Stimulated activated CD8-positive, alpha-beta memory T cell treated with anti-CD3 and anti-CD28 coated beads, Interleukin-15, amount 100 ng/mL, for 48 hours (primary cell): Measurements from ENCODE around the gene GRPR.

Experiments
- DNase-seq, 2 donors: peaks; one replicate each; pipeline ENCODE4 v3.0.0-alpha.2; 2020; ENCODE audit warnings: low read depth in 2 of 2

The GRPR gene

DNA sequence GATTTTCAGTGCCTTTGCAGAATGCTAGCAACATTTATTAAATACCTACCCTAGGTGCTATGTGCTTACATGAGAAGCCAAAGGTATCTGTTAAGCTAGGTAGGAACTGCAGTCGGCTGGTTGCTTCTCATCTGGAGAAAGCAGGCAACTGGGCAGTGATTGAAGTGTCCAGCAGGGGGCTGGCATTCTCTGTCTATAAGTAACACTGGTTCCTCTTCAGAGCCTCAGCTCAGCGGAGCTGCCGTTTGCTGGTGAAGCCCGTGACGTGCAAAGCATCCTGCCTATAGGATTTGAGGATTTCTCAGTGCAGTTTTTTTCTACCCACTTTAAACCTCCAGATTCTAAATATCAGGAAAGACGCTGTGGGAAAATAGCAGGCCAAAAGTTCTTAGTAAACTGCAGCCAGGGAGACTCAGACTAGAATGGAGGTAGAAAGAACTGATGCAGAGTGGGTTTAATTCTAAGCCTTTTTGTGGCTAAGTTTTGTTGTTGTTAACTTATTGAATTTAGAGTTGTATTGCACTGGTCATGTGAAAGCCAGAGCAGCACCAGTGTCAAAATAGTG, at the start of gene GRPR:
GRPR (plus strand) TSS at position 344 of the 565 bp plus-strand sequence. CDS start 389 bp downstream, outside the sequence.
- peak; percentile 20 to 49 for DNase-seq

DNA sequence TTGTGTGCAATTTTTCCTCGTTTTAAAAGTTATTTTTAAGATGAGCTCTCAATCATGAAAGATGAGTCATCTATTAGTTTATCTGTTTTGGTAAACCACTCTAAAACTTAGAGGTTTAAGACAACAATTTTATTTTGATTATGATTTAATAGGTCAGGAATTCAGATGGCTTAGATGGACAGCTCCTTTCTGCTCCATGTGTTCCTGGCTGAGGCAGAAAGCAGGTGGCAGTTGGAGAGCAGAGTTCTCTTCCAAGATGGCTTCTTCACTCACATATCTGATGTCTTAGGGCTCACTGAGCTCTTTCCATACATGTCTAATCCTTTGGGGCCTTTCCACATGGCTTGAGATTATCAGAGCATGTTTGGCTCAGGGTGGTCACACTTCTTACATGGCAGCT, 48.3 kb upstream of the GRPR start:
- DNase-seq = no peak

DNA sequence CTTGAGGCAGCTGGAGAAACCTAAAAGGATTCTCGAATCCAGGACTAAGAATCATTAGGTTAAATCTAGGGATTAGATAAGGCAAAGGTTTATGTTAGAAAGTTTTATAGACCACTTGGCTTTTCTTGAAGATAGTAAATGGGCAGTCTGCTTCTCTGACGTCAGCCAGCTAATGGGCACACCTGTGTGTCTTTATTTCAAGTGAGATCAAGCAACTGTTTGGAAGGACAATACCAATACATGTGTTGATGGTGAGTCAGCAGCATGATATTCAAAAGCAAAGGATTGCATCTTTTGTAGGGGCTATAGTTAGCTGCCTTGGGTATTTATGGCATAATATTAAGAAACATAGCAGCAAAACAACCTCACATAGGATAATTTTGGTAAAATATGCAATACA, 46.5 kb upstream of the GRPR start:
- no peak for DNase-seq

DNA sequence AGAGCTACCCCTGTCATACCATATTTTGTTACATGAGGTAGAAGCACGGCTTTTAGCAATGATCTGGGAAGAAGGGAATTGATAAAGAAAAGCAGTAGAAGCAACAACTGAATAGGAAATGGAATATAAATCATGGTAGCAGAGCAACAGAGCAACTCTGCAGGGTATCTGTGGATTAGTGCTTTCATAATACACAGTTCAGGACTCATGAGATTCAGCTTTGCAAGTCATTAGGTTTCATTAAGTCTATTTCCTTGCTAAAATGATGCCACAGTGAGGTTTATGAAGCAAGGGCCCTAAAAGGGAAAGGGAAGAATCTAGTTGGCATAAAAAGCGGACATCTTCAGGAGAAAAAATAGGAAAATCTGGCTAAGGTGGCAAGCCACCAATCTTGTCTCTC, 45.6 kb upstream of the GRPR start:
- DNase-seq = no peak

DNA sequence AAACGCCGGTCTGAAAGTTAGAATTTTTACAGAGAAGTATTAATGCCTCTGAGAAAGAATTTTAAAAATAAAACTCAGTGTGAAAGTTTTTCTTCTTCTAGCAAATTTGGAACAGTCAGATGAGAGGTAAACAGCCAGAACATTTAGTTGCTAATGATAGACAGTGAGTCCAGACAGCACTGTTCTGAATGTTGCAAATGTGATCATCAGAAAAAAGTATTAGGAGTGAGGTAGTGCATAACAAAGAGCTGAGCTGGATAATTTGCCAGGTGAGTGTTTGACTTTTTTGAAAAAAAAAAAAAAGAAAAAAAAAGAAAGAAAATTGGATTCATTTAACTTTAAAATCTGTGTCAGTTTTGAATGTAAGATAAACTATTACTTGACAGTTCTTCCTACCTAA, 42.0 kb upstream of the GRPR start:
- no peak for DNase-seq

DNA sequence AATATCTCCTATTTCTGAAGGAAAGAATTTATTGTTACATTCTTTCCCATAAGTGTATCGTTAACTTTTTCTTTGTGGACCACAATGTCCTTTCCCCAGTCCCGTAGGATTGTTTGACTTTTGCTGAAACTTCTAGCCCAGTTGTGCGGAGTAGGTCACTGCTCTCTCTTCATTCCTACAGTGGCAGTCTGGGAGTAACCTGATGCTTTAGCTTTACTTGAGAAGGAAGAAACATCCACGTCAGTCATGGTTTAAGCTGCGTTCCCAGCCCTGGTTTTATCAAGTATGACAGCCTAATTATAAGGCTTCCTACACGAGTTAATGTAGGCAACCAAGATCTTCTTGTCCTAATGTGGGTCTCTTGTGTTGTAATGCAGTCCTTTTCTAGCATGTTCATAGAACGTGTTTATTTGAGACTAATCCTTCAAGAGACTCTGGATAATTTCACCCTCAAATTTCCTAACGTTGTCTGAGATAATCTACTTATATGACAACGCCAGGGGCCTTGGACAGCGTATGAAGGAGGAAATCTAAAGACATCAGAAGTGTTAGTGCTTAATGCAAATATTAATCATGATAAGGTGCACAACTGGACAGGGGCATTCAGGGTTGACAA, 40.8 kb upstream of the GRPR start:
- DNase-seq = no peak

DNA sequence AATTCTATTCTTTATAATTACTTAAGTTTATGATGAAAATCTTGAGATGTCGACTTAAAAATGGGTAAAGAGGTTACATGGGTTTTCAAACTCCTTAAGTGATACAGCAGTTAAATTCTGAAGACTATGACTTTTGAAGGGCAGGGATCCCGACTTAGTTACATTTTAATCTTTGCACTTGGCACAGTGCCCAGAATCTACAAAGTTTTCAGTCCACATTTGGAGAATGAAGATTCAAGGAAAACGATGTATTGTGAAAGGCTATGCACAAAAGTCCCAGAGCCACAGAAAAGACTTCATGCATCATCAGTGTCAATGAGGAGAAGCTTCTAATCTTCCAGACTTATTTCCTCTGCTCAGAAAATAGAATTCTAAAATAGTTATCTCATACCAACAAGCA, 36.3 kb upstream of the GRPR start:
- DNase-seq = no peak

DNA sequence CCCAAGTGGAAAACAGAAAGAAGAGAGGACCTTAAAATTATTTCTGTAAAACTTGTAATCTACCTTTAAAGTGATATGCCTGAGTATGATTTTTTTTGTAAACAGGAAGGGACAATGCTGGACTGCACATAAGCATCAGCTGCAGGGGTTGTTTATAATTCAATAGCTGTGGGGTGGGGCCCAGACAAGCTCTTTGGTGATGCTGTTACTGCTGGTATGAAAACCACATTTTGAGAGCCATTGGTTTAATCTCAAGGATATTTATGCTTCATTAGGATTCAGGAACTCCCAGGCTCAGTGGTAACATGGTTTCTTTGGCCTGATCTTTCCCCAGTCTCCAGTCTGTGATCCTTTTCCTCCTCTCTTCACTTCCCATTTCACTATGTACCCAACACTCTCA, 34.3 kb upstream of the GRPR start:
- no peak for DNase-seq

DNA sequence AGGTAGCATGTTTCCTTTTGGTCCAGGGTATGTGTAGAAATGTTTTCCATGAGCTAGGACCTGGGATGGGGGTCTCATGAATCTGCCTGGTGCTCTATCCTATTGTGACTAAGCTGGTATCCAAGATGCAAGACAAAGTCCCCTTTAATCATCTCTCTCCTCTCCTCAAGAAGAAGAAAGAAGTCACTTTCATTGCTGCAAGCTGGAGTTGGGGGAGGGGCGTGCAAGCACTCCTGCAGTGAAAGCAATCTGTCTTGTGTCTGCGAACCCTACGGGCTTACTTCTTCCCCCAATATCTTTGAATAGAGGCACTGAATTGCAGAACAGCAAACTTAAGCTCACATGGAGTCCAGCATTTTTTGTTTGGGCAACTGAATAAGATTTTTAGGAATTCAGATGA, 27.2 kb upstream of the GRPR start:
- DNase-seq = no peak

DNA sequence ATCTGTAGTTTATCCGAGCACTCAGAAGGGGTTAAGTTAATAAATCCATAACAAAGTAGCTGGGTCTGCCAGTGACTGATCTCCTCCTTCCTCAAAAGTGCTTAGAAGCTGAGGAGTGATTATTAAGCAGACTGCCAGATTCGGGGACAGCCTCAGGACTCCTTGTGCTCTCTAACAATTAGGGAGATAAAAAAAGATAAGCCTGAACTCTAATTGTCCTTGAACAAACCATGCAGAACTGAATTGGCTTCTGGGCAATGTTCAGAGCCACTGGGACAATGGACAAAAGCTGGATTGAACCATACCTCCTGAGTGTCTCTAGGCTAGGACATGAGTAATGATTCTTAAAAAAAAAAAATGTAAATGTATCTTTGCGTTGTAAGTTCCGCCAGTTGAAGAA, 22.7 kb upstream of the GRPR start:
- DNase-seq = no peak

DNA sequence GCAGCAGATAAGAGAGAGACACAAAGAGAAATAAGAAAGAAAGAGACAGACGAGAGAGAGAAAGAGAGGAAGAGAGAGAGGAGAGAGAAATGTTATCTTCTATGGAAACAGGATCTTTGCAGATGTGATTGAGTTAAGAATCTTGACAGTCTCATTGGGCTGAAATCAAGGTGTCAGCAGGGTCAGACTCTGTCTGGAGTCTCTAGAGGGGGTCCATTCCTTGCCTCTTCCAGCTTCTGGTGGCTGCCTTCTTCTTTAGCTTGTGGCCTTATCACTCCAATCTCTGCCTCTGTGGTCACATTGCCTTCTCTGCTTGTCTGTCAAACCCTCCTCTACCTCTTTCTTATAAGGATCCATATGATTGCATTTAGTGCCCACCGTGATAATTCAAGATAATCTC, 21.8 kb upstream of the GRPR start:
- DNase-seq = no peak

DNA sequence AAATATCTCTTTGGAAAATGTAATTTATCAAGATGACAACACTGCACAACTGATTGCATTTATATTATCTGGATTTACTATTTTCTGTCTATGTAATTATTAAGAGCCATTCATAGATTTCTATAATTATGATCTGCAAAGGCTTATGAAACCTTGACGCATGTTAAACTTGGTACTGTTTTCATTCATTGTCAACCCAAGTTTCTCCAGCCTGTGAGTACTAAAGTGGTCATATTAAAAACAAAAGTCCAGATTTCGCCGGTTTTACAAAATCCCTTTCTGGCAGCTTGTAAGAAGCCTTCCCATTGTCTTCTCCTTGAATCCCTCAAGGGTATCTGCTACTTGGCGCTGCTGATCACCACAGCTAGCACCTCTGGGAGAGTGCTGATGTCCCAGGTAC, 19.7 kb upstream of the GRPR start:
- DNase-seq = no peak

DNA sequence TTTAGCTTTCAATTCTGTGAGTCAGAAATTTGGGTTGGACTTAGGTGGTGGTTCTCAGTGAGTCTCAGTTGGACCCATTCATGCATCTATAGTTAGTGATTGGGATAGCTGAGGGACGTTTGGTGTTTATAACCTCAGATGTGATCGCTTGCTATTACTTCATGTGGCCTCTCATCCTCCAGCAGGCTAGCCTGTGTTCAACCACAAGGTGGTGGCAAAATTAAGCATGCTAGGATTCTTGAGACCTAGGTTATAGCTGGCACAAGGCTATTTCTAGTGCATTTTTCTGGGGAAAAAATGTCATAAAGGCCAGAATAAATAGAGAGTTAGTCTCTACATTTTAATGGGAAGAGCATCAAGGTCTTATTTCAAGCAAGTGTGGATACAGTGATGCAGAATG, 10.9 kb upstream of the GRPR start:
- no peak for DNase-seq

DNA sequence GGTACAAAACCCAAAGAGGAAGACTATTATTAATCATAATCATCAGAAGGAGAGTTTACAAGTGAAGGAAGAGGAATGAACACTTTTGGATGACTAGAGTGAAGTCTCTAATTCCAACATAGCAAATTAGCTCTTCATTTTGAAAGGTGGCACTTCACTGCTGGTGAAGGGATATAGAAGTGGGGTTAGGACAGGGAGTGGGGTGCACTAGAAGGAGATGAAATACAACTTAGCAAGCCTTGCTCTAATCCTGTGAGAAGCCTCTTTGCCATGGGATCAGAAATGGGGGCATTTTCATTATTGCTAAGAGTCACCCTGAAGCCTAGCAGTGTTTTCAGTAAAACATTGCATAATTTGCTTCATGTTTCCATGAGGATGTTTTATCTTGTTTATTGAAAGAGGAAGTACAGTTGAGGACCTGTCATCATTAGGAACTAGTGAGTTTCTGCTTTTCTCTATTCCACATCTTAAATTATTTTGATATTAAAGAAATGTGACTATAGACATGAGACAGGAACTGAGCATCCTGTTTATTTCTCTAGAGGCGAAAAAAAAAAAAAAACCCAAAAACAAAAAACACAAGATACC, 9.3 kb upstream of the GRPR start:
- no peak for DNase-seq

DNA sequence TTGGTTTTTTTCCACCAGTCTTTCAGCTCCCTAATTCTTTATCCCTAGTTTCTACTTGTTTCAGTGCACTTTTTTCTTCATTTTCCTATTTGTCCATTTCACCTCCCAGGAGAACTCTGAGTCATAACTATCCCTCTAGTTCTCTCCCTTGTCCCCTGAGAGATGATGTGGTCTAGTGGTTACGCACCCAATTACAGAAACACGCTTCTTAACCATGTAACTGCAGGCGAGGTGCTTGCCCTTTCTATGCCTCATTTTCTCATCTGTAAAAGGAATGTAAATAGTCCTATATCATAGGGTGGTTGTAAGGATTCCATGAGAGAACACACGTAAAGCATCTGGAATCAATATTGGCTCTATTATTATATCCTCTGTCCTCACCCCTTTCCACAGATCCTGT, 8.8 kb upstream of the GRPR start:
- no peak for DNase-seq

DNA sequence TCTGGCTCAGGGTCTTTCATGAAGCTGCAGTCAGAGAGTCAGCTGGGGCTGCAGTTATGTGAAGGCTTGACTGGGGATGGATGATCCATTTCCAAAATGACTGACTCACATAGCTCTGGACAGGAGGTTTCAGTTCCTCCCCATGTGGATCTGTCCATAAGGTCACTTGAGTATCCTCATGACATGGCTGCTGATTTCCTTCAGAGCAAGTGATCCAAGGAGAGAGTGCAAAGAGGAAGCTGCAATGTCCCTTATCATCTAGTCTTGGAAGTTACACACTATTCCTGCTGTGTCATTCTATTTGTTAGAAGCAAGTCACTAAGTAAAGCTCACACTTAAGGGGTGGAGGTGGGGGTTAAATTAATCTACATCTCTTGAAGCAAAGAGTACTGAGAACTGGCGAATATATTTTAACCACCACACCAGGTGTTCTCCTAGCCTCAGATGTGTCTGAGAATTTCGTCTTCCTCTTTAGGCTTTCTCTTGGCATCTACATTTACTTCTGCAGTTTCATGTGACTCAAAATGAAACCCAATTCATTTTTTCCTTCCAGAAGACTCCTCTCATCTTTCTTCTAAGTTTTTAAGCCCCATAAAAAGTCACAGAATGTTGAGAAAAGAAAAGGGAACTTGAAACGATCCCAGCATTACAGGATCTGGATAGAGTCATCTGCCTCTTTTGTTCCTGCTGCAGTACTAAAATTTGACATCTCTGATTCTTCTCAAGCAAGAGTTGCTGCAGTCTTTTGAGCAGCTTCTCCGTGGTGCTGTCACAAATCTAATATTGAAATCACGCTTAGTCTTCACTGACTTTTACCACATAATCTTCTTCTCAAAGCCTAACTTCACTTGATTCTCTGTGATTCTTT, 3.8 kb upstream of the GRPR start:
- no peak for DNase-seq

DNA sequence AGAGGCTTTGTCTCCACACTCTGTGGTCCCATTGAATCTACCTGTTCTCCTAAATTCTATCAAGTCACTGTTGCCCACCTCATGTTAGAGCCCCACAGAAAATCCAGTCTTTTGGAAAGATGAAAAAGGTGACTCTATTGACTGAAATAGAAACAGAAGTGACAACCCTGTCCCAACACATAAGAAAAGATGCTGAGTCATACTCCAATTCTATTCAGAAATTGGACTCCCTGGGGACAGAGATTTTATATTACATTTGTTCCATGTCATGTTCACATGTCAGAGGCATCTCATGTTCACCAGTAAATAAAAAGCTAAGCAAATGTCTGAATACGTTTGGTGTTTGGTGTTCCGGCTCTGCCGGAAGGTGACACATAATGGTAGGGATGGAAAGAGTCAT, 2.9 kb upstream of the GRPR start:
- no peak for DNase-seq

DNA sequence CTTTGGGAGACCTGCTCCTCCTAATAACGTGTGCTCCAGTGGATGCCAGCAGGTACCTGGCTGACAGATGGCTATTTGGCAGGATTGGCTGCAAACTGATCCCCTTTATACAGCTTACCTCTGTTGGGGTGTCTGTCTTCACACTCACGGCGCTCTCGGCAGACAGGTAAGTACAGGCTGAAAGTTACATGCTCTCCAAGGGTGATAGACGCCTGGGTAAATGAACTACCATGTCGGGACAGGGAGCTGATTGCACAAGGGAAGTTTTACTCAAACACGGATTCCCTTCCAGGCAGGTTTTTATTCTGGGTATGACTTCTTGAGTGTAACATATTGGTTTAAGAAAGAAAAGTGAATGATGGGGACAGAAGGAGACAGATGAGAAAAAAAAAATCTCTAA, 836 bp downstream of the GRPR start:
- no peak for DNase-seq

DNA sequence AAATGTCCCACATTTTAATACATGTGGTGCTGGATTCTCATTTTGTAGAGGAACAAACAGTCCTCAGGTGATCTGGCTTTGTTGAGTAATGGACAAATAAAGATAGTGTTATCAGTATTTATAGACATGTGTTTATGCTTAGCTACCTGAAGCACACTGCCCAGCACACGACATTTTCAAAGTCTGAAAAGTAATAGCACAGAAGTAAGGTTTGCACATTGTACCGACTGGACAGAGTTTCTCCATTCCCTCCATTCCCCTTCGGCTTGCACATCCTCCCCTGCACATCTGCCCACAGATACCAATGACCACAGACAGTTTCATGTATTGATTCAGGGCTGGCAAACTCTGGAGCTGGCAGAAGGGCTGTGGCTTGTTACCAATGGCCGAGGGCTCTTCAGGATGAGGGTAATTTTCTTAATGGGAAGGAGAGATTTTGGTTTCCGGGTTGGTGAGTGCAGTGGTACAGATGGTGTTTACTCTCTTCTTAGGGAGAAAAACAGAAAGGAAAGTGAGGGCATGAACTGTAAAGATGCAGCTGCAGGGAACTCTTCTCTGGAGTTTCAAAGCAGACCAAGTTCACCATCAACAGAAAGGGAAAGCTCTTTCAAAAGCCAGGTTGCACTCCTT, 2.3 kb downstream of the GRPR start:
- no peak for DNase-seq

DNA sequence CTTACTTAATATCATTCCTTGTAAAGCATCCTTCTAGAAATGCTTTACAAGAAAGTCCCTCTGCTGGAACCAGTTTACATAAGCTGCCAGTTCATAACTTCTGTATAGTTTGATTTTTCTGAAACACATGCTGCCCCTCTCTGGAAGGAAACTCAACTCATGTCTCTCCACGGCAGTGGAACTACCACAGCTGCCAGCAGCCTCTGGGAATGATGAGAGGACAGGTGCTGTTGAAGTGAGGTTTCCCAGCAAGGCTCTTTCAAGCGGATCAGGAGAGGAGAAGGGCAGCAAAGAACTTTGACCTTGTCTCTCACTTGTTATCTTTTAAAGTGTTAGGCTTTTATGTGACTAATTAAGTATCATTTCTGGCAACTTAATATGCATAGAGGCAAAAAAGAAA, 7.3 kb downstream of the GRPR start:
- DNase-seq = no peak

DNA sequence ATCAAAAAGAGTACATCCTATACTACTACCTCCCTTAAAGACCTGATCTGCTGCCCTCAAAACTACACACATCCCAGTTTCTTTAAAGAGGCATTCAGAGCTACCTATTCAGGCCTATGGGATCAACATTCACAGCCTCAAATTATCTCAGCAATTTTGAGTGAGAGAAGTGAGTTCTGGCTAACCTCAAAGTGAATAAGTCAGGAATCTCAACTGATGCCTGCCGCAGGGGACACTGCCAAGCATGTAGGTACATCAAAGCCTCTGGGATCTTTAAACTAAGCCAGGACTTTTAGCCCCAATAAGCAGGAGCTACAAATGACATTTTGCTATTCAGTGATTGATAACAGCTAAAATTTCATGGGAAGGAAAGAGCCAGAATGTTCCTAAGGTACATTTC, 11.6 kb downstream of the GRPR start:
- DNase-seq = no peak

DNA sequence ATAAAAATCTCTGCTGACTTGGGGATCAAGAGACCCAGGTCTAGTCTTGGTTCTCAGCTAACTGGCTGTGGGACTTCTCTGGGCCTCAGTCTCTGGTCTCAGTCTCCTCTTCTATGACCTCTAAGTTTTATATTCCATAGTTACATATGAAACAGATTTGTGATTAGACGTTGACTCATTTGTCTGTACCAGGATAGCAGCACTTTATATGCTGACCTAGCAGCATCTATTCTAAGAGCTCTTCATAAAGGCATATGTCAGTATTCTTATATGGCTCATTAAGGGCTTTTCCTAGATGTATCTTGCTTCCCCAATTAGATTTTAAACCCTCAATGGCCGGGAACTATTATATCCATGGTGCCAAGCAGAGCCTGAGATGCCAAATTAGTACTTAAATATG, 12.7 kb downstream of the GRPR start:
- no peak for DNase-seq
